GM03348 (cell line): ENCODE results near the gene CDK10.
"Not testable (repeated sequence)": the region's sequence is repeated elsewhere in the genome, so short reads cannot be mapped to it uniquely, and the experiment has no call there.

Source experiments
- DNase-seq: peaks from one replicate; pipeline ENCODE4 v3.0.0; 2012; ENCODE audit warnings: low spot score

CDK10 gene

DNA sequence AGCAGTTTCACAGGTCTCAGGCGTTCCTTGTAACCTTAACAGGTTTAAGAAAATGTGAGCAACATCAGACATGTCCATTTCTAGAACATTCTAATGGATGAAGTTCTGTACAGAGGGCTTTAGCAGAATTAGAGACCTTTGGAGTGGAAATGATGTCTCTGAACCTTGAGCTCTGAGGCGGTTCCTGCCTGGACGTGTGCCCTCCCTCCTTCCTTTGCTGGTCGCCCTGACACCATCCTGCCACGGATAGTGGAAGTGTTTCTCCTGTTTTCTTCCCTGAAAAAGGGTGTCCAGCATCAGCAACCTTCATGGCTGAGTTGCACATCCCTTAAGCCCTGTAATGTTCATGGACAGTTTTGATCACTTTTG is 17.7 kb upstream of the CDK10 start:
- no peak for DNase-seq

DNA sequence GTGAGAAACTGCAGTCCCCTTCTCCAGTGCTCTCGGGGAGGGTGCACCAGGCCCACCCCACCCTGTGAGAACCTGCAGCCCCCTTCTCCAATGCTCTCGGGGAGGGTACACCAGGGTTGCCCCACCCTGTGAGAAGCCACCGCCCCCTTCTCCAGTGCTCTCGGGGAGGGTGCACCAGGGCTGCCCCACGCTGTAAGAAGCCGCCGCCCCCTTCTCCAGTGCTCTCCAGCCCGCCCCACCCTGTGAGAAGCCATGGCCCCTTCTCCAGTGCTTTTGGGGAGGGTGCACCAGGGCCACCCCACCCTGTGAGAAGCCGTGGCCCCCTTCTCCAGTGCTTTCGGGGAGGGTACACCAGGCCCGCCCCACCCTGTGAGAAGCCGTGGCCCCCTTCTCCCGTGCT is 16.7 kb upstream of the CDK10 start:
- DNase-seq = no peak

DNA sequence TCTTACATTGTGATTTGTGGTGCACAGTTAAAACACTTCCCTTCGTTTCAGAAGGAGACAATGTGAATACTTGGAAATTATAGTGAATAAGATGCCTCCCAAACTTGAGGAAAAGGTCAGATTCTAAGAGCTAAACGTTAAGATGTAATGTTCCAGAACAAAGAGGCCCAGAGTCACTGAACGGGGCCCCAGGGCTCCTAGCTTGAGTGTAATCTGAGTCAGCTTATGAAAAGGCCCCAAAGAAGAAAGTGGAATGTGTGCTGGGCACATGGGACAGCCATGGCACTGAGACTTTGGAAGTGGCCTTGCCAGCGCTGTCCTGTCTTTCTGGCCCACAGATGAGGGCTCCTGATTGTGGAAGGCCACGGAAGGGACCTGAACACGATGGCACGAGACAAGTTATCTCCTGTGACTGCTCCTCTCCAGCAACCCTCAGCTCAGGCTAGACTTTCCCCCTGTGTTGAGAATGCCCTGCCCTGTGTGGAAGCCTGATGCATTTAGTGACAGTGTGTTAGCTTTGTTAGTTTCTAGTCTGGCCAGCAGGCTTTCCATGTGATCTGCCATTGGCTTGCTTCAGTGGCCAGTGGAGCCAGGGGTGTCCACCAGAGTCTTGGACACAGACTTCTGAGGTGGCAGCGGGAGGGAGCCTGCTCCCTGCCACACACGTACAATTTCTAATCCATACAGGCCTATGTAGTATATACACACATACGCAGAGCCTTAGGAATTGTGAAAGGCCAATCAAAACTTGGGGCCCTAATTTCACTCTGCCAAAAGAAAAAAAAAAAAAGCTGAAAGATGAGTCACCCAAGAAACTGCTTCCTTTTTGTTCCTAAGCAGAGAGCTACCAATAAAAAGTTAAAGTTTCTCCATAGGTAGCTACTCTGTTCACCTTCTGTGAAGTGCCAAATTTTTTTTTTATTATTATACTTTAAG is 15.7 kb upstream of the CDK10 start:
- no peak for DNase-seq

DNA sequence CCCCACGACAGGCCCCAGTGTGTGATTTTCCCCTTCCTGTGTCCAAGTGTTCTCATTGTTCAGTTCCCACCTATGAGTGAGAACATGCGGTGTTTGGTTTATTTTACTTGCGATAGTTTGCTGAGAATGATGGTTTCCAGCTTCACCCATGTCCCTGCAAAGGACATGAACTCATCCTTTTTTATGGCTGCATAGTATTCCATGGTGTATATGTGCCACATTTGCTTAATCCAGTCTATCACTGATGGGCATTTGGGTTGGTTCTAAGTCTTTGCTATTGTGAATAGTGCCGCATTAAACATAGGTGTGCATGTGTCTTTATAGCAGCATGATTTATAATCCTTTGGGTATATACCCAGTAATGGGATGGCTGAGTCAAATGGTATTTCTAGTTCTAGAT is 14.9 kb upstream of the CDK10 start:
- DNase-seq = not testable (repeated sequence)

GRCh38 chr16:89672177-89672941 is 14.1 kb upstream of the CDK10 start:
- DNase-seq = no peak

DNA sequence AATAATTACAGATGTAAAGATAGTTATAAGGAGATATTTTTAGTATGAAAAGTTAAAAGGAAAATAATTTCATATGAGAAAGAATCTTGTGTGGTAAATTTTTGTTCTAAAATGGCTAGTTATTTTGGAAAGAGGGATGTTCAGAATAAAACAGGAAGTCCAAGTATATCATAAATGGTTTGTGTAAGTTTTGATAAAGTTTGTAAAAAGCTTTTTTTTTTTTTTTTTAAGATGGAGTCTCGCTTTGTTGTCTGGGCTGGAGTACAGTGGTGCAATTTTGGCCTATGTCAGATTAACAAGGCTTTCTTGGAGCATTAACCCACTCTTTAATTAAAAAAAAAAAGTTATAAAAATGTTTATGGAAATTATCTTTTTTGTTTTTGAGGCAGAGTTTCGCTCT is 8.2 kb upstream of the CDK10 start:
- DNase-seq = no peak

- DNase-seq = no peak
Measured at GRCh38 chr16:89685916-89686315, 573 bp upstream of the CDK10 start.

- no peak for DNase-seq
Measured at GRCh38 chr16:89687092-89687940, 827 bp downstream of the CDK10 start.

DNA sequence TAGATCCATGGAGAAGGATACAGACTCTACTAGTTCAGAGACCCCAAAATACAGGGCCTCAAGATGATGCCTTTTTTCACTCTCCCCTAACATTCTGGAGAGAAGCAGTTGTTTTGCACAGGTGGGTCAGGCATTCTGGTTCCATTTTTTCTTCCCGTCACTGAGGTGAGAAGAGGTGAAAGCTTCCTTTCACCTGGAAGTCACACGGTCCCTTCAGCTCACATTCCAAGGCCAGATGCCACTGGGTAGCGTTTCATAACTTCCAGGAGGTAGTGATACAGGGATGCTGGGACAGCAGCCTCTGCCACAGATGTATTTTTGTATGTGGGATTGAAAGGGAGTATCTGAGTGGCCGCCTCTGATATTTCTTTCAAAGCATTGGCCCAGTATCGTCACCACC is 1.9 kb downstream of the CDK10 start:
- no peak for DNase-seq

DNA sequence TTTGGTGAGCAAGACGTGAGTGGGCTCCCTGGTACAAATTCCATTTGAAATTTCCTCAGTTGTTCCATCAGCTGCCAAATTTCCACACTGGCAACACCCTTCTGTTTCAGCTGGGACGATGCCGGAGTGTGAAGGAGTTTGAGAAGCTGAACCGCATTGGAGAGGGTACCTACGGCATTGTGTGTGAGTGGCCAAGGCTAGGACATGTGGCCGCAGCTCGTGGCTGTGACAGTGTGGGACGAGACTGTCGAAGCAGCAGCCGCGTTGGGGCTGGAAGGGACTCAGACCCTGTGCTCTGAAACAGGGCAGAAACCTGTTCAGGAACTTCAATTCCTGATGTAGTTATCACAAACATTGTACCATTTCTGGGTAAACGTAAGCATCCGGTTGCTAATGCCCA is 2.7 kb downstream of the CDK10 start:
- no peak for DNase-seq

GRCh38 chr16:89689621-89690020 is 3.1 kb downstream of the CDK10 start:
- not testable (repeated sequence) for DNase-seq

- no peak for DNase-seq
Measured at GRCh38 chr16:89690392-89690901, 4.0 kb downstream of the CDK10 start.

- DNase-seq = no peak
Measured at GRCh38 chr16:89691231-89691985, 4.9 kb downstream of the CDK10 start.

- DNase-seq = no peak
Measured at GRCh38 chr16:89691986-89692569, 5.6 kb downstream of the CDK10 start.

DNA sequence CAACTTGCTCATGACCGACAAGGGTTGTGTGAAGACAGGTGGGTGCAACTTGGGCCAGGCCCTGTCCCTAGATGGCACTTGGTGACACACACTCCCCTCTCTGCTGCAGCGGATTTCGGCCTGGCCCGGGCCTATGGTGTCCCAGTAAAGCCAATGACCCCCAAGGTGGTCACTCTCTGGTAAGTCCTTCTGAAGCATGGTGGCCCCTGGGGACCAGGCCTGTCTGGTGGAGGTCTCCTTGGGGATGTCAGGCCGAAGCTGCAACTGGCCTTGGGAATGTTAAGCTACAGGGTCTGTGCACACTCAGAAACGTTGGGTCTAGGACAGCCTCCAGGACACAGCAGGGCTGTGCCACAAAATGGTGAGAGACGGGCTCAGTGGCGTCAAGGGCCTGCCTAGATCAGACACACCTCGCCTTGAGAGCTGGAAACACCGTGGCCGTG is 6.8 kb downstream of the CDK10 start:
- no peak for DNase-seq

DNA sequence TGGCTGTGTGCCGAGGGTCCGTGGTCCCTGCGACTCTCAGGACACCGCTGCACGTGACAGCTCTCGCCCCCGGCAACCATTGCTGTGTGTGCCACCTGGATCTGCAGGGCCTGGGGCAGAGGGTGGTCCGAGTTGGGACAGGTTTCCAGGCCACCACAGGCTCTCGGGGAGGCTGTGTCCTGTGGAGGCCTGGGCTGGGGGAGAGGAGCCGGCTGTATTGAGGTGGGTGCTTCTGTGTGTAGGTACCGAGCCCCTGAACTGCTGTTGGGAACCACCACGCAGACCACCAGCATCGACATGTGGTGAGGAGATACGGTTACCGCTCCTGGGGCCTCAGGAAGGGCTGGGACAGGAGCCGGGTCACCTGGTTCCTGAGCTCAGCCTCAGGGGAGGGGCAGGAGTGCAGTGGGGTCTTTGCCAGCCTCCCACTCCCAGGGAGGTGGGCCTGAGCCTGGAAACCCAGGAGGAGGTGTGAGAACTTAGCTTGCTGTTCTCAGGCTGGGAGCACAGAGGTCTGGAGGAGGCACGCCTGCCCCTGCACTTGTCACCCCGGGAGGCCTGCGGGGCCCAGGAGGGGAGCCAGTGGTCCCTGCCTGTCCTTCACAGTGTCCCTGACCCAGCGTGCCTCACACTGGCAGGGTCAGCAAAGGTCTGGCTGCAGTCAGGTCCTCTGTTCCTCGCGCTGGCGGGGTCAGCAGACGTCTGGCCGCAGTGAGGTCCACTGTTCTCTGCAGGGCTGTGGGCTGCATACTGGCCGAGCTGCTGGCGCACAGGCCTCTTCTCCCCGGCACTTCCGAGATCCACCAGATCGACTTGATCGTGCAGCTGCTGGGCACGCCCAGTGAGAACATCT is 7.7 kb downstream of the CDK10 start:
- DNase-seq = no peak

- not testable (repeated sequence) for DNase-seq
Measured at GRCh38 chr16:89694784-89695085, 8.2 kb downstream of the CDK10 start.

- DNase-seq = no peak
Measured at GRCh38 chr16:89695086-89695874, 8.8 kb downstream of the CDK10 start.
